GM04504 (cell line): ENCODE measurements around the gene MAN2A1.

Experiments
- DNase-seq: peaks from one replicate; pipeline ENCODE4 v3.0.0-alpha.2; 2012; ENCODE audit warnings: low read depth

Gene MAN2A1

DNA sequence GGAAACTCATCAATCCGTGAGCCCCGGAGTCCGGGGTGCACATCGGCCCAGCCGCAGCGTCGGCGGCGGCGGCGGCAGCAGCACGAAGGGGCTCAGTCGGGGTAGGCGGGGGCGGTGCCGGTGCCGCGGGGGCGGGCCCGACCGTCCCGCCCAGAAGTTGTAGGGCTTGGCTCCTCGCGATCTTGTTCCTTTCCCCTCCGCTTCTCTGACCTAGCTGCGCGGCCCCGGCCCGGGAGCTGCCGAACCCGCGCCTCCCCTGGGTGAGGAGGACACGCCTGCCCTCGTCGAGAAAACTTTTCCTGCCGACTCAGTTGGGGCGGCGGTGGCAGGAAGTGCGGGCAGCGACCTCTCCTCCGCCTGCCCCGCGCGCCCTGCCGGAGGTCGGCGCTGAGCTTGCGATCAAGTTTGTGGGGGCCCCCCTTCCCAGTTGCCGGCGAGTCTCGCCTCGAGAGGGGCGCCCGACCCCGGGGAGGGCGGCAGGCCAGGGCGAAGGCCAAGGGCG is at the start of gene MAN2A1:
MAN2A1 (plus strand) TSS at position 188 of the 502 bp plus-strand sequence. CDS start 491 bp downstream, outside the sequence.
- DNase-seq: no peak

DNA sequence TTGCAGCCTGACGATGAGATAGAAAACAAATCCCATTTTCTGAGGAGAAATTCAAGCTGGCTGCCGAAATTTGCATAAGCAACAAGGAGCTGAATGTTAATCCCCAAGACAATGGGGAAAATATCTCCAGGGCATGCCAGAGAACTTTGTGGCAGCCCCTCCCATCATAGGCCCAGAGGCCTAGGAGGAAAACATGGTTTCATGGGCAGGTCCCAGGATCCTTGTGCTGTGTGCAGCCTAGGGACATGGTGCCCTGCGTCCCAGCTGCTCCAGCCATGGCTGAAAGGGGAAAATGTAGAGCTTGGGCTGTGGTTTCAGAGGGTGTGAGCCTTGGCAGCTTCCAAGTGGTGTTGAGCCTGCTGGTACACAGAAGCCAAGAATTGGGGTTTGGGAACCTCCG is 48.8 kb upstream of the MAN2A1 start:
- DNase-seq: no peak

DNA sequence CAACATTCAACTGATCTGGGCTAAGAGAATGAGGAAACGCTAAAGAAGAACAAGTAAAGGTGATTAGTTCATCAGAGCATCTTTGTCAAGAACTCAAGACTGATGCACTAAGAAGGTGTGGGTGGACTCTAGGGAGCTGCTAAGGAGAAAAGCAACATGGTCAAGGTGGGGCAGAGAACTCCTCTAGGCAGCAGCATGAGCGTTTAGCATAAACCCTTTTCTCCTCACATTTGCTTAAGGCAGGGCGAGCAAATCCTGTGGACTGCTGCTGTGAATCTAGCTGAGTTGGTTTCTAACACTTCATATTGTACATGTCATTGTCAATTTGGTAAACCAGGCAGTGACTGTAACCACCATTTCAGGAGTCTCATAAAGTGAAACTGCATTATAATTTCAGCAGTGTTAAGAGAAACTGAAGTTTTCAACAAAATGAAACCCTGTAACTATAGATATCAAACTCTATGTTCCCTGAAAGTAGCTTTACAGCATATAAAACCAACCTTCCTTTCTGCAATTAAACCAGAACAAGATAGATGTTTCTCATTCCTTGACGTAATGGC is 45.9 kb upstream of the MAN2A1 start:
- DNase-seq: no peak

DNA sequence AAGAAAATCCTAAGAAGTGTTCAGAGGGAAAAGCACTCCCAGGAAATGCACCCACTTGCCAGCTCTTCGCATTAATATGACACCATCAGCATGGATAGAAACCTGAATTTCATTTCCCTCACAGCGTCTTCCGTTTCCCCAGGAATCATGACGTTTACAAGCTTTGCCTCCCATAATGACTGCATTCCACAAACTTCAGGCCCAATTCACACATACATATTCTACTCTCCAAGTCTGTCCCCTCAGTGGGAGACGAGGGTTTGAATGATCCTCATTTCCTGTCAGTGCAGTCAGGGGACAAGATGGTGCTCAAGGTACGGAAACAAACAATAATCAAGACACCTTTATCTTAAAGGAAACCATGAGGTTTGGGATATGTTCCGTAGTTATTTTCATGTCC is 44.9 kb upstream of the MAN2A1 start:
- no peak for DNase-seq

DNA sequence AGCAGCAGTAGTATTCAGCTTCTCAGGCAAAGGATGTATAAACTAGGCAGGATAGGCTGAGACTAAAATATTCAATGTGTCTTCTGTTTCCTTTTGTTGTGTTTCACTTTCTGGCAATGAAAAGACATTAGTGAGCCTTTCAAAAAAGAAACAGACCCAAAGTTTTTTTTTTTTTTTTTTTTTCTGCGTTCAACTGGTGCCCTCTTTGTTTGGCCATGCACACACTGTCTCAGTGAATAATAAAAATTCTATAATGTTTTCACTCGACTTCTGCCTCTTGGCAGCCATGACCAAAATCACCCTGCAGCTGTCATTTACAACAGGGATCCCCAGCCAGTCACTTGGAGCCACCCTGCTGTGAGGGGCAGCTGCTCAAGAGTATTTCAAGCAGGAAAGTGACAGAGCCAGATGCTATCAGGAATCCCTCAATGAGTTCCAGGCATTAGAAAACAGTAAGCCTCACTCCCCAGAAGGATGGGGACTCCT is 44.0 kb upstream of the MAN2A1 start:
- DNase-seq: no peak

DNA sequence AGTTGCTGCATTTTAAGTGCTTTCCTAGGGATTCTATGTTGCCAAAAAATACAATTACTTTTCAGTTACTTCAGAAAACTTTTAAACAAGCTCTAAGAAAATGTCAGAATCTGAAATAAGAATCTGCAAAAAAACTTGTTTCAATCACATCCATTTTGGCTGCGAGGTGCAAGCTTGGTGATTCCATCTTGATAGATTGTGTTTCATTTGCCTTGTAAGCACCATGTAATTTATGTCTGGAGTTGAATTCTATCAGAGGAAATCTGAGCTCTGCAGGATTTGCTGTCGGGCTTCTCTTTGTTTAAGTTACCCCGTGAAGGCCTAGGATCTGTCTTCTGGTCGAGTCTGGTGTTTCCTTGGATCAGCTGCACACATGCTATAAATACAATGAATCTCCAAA is 40.4 kb upstream of the MAN2A1 start:
- DNase-seq: no peak

DNA sequence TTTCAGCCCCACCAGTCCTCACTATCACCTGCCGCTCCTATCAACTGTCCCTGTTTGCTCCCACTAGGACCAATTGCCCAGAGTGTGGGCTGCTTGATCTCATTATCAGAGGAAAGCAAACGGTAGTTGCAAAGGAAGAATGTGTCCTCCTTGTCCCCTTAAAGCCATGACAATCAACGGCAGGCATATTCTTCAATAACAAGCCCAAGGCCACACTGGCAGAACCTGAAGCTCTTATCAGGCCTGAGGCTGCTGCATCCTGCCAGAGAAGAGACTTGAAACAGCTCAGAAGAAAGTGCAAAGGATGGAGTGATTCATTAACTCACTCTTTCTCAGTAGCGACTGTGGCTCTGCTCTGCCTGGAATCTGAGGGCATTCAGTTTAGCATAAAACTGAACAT is 39.2 kb upstream of the MAN2A1 start:
- DNase-seq: no peak

DNA sequence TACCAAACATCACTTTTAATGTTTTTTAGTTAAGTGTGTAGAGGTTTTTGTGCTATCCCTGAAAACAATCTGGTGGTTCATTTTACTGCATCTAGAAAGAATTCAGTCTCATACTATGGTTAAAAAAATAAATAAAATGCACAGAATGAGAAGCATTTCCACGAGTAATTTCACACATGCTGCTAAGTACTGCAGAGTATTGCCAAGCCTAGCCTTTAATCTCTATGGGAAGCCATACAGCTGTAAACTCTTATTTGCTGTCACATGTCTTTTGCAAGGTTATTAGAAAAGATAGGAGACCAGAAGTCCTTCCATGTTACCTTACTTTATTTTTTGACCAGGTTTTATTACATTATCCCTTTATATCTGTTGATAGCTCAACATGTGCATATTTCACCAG is 37.6 kb upstream of the MAN2A1 start:
- DNase-seq: no peak

DNA sequence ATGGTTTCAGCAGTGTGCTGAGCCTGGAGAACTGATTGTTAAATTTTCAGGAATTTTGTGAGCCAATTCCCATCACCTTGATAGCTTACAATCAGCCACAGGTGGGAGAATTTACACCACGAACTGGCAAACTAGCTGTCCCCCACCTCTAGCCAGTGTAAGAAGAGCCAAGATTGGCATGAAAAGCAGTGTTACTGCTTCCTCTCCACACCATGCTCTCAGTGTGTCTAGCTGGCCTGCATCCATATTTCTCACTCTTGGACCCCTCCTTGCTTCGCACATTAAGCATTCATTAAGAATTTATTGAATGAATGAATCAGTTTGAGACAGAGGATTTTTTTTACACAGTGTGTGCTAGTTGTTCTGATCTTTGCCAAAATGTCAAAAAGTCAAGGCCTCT is 36.7 kb upstream of the MAN2A1 start:
- DNase-seq: no peak

DNA sequence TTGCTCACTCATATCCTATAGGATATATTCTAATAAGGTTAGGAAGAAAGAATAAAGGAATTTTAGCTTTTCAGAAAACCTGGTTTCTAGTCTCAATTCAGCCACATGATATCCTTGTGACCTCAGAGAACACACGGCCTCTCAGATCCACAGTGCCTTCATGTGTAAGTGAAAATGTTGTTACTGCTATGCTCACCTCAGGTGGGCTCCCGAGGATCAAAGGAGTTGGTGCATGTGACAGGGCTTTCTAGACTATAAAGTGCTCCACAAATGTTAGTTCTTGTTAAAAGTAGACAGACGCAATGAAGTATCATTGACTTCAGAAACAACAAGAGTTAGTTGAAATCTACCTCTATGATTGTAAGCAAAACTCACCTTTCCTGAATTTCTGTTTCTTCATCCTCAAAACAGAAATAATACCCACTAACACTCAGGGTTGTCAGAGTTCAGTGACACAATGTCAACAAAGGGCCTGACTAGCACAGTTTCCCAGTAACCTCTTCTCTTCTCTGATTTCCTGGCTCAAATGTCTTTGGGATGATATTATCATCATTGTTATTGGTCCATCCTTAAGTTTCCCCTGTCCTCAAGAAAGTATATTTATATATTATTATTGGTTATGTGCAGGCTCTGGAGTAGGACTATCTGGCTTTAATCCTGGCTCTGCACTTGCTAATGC is 36.0 kb upstream of the MAN2A1 start:
- no peak for DNase-seq

DNA sequence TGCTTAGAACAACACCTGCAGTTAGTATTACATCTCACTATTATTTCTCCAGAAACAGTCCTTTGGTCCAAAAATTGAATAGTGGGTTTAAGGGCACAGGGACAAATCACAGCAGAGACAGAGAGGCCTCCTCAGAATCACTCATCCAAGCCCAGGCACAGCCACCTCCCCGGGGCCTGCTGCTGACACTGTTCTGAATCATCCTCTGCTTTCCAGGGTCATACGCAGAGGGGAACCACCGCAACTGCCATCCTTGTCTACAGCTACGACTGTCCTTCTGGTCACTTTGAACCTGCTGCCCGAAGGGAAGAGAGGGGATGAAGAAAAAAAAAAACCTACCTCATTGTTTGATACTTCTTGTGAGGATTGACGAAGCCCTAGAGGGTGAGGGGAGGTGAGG is 35.3 kb upstream of the MAN2A1 start:
- no peak for DNase-seq

DNA sequence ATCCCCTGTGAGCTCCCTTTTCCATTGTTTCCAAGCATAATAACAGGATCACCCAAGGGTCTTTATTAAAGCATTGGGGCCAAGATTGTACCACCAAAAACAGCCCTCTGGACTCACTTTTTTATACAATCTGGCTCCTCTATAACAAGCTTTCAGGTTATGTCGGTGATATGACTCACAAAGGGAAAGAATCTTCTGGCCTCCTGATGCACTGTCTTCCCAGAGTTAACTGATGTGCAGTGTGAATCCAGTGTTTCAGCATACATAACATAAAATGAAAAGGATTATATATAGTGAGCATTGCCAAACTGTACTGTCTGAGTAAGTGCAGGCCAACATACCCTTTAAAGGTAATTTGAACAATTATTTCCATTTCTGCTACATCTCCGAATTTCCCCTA is 33.9 kb upstream of the MAN2A1 start:
- no peak for DNase-seq

DNA sequence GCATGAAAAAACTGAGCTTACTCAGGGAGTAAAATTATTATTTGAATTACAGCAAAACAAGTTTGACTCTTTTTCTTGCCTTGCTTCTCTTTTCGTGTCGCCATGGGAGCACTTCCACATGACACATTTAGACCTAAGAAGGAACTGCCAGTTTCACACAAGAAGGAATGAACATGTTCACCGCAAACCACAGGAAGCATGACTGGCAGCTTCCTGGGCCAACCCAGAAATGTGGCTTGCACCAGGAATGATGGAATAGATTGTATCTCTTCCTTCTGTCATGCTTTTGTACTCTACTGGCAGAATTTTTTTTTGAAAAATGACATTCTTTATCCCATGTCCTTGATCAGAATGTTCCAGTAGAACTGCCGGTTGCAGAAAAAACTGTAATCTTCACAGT is 32.9 kb upstream of the MAN2A1 start:
- DNase-seq: peak; percentile 89

DNA sequence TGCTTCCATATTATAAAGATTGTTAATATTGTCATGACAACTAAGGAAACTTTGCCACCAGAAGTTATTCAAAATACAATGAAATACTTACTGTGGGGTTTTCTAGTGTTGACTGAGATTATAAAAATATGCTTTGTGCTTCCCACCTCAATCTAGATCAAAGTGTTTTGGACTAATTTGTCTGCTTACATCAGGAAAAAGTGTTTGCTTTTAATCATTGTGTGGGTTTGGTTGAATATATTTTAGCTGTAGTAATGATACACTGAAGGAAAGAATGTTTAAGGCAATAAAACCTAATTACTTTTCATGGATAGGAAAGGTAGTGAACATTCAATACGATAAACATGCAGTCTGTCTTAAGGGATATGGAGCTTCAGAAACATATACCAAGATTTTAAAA is 29.8 kb upstream of the MAN2A1 start:
- no peak for DNase-seq

DNA sequence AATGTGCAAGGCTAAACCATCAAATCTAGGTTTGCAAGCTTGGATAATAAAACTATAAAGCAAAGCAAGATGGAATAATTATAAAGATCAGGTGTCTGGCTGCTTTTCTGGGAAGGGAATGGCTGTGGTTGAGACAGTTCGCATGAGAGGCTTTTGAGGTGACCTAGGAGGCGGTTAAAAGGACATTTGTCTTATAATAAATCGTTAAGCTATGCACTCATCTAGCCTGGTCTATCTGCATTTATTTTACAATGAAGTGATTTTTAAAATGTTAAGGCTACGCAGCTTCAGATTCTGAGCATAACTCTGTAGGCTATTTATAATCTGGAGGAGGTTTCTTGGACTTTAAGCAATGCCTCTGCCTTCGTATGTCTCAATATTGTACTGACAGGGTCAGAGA is 29.4 kb upstream of the MAN2A1 start:
- no peak for DNase-seq

DNA sequence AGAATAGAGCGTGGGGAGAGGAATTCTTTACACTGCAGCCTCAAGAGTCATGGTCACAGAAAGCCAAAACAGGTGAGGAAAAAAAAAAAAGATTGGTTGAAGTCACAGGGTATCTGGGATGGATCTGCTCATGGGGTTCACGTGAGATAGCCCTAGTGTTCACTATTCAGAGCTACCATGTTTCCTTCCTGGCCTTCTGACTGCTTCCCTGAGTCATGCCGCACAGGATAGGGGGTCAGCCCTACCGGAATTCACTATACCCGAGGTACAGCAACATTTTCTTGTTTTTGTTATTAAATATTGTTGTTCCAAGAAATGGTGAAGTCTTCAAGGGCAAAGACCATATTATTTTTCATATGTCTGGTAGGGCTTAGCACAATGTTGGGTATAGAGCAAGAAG is 21.5 kb upstream of the MAN2A1 start:
- no peak for DNase-seq

DNA sequence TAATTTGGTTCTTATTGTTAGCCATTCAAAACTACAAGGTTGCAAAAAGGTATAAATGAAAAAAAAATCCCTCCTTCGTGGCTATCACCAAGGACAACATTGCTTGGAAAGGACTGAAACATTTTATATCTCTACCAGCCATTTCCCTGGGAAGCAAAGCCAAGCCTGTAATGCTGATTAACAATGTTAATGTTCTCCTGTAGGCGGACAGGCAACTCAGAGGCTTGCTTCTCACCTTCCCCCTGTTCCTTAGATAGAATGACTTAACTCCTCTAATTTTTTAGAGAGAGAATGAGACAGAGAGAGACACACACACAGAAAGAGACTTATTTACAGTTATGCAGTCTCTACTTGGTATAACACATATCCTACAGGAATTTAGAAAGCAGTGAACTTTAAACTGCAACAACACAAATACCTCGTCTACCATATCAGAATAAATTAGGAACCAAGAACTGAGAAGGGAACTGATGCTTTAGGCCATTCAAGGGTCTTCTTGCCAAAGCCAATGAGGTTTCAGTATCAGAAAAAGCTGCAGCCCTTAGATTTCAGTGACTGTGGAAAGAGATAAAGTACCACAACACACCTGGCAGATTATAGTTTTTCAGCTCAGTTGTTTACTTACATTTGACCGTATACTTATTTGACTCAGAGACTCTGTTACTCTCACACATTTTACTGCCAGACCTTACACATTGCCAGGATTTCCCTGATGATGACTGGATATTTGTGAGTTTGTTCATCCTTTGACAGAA is 20.9 kb upstream of the MAN2A1 start:
- no peak for DNase-seq

DNA sequence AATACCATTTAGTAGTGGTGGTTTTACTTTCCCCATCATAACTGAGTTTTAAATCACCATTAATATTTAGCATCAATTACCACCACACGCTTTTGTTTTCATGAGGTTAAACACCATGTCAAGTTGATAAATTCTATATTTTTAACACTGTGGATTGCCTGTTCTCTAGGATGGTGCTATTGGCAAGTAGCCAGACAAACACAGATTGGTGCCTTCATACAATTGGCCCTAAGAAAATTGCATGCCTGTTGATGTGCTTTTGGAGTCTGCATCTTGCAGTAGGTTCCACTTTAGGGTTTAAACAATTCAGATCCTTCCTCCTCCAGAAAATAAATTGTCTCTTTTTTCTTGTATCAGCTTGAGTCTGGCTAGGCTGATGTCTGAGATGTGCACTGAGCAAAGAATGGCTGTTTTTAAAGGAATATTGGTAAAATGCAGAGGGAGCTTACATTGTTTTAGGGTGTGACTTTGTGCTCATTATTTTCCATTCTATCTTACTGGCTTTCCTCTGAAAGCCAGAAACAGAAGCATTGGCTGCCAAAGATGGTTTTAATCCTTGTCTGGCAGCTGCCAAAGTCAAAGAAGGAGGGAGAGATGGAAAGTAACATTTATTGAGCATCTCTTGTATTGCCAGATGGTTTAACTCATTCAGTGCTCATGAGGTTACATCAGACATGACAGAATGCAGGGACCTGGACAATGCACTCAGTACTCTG is 19.6 kb upstream of the MAN2A1 start:
- no peak for DNase-seq

DNA sequence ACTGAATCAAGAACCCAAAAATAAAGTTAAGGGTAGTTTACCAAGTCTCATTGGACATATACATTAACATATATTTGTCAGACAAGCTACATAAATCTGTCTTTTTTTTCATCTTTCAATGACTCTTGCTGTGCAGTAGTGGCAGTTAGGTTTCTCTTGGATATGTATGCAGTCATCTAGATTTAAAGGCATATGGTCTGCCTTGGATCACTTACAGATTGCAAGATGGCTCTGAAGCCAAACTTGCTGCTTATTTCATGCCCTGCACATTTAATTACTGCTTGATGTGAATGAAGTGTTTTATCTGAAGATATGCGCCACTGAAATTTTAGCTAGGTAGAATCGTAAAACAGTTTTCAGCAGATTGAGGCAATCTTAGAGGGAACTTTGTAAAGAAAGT is 18.6 kb upstream of the MAN2A1 start:
- no peak for DNase-seq

DNA sequence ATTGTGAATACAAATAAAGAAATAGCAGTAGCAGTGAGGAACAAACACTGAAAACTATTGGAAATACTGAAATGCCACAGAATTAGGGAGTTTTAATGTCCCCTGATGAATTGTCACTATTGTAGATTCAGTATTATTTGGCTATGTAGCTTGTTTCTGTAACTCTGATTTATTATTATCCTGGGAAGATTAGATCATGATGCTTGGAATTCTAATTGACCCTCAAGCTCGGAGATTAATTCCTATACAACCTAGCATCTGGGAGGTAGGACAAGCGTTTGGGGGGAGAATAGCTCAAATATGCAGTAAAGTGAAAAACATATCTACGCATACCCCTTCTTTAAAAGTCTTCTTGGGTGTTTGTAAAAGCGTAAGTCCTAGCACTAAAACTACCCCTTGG is 15.1 kb upstream of the MAN2A1 start:
- no peak for DNase-seq

DNA sequence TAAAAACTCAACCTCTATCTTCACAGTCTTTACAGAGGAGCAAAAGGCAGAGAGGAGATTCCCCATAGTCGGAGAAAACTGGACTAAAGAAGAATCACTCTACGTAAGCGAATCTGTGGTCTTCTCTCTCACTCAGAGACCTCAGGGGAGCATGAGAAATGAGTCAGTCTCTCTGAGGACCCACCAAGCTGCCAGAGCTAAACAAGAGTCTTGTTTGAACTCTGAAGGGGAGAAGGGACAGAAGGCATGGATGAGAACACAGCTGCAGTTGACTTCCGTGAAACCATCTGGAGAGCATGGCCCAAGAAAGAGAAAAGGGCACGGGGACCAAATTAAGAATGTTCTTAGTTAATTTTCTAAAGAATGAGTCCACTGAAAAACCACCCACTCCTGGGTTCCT is 12.8 kb upstream of the MAN2A1 start:
- no peak for DNase-seq

DNA sequence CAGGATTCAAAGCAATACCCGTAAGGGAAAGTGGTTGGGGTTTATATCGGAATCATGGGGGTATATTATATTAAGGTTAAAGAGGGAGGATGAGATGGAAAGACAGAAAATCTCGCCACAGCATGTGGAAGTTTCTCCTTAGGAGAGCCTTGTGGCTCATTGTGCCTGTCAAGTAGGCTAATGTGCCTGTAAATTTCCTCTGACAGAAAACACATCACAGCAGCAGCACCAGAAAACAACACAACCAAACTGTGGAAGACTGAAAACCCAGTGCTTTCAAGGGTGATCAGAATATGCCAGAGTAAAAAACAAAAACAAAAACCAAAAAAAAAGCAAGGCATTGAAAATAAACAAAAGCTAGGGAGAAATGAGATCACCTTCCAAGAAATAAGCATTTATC is 11.3 kb upstream of the MAN2A1 start:
- DNase-seq: no peak

DNA sequence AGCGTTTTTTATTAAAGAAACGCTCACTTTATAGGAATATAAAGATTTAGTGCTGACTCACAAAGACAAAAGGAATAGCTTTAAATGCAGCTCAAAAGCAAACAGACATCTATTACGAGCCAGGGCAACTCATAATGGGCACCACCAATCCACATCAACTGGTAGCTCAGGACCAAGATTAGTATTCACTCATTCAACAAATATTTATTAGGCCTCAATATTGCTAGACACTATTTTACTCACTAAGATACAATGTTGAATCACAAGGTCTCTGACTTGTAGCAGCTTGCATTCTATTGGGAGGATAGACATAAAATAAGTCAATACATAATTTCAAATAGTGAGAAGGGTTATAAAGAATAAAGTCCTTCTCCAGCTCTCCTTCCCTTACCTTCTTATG is 8.0 kb upstream of the MAN2A1 start:
- no peak for DNase-seq
